HK-2 (cell line): ENCODE data around the gene AQP6.
"Not testable (repeated sequence)": the region's sequence is repeated elsewhere in the genome, so short reads cannot be mapped to it uniquely, and the experiment has no call there.

ENCODE experiments used
- DNase-seq: peaks from one replicate; pipeline ENCODE4 v3.0.0-alpha.2; 2018; ENCODE audit not compliant: unreplicated experiment

Gene AQP6

GRCh38 chr12:49969651-49970429 lies 2.9 kb upstream of the AQP6 start:
- DNase-seq, result no peak

- DNase-seq, result no peak
These were observed 2.1 kb upstream of the AQP6 start for GRCh38 chr12:49970658-49971057.

DNA sequence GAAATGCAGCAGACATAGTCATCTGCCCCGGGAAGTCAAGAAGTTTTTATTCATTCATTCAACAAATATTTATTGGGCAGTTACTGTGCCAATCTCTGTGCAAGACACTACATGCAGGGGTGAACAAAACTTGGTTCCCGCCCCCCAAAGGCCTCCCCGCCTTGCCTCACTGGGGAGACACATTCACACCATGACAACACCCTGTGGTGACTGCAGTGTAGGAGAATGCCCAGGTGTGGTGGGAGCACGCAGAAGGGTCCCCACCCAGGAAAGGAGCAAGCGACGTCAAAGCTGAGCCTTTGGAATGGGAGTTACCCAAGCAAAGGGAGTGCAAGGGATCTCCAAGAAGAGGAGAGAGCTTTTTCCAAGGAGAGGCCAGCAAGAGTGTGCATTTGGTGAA lies 1.6 kb upstream of the AQP6 start:
- no peak for DNase-seq

DNA sequence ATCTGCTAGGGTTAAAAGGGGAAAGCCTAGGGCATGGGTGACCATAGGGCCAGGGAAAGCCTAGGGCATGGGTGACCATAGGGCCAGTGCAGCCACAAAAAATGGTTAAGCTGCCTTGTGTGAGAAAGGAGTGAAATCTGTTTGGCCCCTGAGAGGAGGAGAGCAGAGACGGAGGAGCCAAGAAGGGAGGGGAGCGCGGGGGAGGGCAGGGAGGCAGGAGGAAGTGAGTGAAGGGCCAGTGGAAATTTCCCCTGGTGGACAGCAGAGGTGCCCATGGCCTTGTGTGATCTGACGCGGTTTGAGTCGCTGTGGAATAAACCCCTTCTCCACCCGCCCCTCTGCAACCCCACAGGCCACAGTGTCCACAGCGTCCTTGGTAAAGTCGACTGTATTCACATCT lies 618 bp upstream of the AQP6 start:
- DNase-seq, result no peak

GRCh38 chr12:49973361-49973830 lies 649 bp downstream of the AQP6 start:
- DNase-seq, result no peak

GRCh38 chr12:49974231-49974675 lies 1.5 kb downstream of the AQP6 start:
- DNase-seq, result no peak

- no peak for DNase-seq
These were observed 2.0 kb downstream of the AQP6 start for GRCh38 chr12:49974677-49975317.

DNA sequence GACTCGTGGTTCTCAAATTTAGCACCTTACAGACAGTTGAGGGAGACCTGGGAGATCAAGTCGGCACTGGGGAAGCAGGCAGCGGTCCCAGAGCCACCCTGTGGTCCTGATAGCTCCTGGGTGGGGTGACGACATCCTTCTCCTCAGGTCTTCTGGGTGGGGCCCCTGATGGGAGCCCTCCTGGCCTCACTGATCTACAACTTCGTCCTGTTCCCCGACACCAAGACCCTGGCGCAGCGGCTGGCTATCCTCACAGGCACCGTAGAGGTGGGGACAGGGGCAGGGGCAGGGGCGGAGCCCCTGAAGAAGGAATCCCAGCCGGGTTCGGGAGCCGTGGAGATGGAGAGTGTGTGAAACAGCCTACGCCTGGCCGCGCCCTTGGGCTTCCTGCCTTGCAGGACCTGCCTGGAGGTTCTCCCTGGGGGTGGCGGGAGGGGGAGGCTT lies 2.6 kb downstream of the AQP6 start:
- DNase-seq, result no peak

DNA sequence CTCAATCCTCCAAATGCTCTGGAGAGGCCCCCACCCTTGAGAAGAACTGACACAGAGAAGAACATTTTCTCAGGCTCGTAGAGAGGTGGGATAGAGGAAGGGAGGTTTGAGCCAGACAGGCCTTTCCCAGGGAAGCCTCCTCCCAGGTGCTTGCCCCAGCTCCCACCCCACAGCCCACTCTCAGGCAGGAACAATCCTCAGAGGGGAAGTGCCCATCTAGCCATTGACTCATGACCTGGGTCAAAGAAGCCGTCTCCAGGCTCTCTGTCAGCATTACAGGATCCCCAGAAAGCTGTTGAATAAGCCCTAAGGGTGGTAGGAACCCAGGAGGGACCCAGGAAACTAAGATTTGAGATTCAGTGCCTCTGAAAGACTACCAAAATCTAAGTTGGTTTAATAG lies 3.8 kb downstream of the AQP6 start:
- no peak for DNase-seq

- DNase-seq, result no peak
These were observed 5.4 kb downstream of the AQP6 start for GRCh38 chr12:49978125-49978524.

DNA sequence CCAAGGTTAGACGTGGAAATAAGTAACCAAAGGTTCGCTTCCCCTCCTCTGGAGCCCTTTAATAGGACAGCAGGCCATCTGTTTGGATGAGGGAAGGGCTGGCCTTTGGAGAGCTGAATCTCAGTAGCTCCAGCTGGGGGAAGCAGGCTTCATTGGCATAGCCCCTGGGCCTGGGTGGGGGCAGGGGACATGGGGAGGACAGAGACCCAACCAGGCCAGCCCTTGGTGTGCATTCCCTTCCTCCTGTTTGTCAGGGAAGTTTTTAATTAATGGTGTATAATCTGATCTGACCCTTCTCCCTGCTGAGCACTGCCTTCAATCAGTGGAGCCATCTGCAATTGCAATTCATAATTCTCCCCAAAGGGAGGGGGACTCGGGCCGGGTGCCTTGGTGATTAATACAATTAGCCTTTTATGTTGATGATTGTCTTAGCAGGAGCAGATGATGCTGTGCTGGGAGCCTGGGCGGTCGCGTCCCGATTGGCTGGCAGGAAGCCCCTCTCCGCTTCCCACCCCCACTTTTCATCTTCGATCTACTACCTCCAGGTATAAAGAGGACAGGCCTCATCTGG lies 6.4 kb downstream of the AQP6 start:
- no peak for DNase-seq

- no peak for DNase-seq
These were observed 7.0 kb downstream of the AQP6 start for GRCh38 chr12:49979791-49980190.

DNA sequence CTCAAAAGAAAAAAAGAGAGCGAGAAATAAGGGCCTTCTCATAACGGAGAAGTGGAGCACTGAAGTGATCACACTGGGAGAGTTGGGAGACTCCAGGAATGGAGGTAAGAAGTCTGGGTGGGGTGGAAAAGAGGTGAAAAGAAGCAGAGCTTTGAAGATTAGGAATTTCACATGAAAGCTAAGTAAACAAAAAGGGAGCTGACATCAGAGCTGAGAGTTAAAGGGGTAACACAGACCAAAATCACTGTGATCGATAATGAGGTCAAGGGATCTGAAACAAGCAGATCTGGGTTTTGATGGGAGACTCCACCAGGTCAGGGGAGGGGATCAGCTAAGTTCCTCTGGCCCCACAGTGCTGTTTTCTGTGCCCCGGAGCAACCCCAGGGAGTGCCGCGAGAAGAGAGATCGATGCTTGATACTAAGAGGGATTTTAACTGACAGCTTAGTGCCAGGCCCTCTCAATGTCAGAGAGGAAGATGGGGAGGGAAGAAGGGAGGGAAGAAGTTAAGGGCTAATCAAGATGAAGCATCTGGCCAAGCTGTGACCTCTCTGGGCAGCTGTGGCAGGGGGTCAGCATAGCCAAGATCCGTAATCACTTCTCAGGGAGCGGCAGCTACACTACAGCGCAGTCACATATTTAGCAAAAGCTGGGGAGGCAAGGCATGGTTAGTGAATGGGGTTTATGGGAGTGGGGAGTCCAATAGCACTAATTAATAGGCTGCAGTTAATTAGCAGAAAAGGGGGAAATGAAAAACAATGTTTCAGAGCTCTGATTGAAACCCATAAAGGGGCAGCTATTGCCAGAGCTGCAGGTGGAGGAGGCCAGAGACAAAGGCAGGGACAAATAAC lies 8.0 kb downstream of the AQP6 start:
- DNase-seq, result no peak

DNA sequence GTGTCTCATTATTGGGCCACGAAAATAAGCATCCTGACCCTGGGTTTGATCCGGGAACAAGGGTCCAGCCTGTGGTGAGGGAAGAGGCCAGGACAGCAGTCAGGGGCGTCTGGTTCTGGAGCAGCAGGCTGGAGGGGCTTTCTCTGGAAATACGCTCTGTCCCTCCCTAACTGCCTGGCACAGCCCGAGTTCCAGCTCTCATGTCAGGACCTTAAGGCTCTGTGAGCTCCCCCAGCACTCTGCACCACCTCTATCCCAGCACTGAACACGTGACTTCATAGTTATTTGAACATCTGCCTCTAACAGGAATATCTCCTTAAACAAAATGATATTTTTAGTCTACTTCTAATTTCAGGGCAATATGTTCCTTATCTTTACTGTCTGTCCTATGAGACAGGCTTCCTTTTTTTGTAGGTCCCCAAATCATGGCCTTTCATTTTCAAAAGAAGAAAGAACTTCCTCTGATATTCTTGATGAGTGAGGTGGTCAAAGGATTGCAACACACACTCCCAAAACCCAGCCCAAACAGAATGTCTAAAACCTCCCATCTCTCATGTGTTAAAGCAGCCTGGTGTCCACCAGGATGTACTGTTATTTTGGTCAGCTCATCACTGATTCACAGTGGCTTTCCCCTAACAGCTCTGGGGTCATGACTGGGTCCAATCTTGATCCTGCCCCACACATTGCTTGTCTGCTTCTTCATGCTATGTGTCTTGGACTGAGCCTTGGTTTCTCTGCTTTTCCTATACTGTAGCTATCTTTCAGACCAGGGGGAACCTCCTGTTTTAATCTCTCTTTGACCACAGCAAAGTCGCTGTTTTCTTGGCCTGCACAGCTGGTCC lies 9.7 kb downstream of the AQP6 start:
- no peak for DNase-seq

DNA sequence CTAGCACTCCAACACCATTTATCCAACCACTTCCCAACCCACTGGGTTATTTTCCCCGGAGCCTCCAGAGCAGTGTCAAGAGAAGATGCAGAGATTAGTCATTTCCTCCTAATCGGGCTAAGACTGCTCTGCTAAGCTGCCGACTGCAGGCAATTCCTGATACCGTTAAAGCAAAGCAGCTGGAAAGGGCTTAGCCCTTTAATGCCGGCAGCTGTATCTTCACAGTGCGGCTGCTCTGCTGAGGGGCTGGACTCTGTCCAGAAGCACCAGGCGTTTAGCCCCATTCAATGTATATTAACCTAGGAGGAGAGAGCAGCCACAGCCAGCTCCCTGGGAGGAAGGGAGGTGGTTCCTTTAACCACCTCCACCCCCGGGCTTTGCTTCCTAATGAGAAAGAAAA lies 11.1 kb downstream of the AQP6 start:
- peak; percentile 57 for DNase-seq

DNA sequence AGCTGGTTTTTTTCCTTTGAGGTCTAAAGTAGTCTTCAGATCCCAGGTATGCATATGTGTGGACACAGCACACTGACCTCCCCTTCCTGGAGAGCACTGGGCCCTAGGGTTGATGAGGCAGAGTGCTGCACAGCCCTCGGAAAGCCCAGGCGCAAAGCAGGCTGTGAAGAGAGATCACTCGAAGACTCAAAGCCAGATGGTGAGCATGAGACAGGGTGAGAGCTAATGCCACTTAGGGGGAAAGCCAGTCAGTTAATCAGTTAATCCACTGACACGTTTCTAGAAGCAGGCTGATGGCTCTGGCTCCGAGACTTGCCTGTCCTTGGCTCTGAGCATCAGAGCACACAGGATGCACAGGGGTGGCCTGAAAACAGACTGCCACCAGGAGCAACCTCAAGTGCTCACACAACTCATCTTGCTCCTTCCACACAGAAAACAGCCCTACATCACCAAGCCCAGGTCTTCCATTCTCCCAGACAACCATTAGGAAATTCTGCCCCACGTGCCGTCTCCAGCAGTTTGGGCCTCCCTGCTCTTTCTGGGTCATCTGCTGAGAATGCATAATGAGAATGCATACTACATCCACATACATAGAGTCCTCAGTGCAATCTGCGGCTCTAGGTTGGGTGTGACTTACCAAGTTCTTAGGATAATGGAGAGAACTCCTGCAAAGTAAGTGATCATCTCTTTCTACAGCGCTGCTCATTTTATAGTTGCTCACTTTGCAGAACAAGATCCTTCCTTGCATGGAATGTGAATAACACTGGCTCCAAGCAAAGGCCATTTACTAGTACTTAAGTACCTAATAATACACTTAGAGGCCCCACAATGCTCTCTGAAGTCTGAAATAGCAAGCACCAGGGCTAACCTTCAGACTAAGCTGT lies 12.0 kb downstream of the AQP6 start:
- no peak for DNase-seq

- no peak for DNase-seq
These were observed 13.2 kb downstream of the AQP6 start for GRCh38 chr12:49985981-49986380.

- not testable (repeated sequence) for DNase-seq
These were observed 13.7 kb downstream of the AQP6 start for GRCh38 chr12:49986476-49986875.

DNA sequence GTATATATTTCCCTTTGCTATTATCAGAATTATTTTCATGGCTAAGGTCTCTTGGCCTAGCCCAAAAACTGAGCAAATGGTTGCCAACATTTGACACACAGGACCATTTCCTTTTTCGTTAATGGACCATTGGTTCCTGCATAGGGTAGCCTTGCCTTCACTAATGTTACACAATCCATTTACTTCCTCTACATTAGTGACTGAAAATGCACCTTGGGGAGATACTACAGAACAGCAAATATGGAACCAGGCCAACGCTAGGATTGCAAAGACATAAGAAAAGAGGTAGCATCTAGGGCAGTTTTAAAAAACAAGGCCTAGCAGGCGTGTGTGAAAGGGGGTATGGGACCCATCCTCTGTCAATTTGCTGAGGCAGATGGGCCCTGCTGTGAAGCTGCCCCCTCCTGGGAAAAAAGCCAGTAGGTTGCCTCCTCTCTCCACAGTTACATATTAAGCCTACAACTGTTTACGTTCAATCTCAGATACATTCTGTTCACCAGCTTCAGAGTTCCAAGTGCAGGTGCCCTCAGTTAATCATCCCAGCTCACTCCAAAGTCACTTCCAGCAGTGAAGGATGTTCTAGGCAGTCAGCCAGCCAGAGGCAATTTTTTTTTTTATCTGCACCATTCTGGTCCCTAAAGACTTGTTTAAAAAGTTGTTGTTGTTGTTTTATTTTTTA lies 15.0 kb downstream of the AQP6 start:
- DNase-seq, result no peak
